Right lobe of liver (tissue), 4 donors: ENCODE results near the gene SLC24A3.

Experiments
- CTCF ChIP-seq, 4 donors: fragments of 200-600 bp in 3 of 4; fragments of 450-650 bp in 1 of 4; IDR thresholded peaks; one replicate each; pipeline versions ENCODE4 v1.5.1 to v1.8.0; 2016 to 2022; ENCODE audit warnings: antibody characterized with exemption in 4 of 4, mild to moderate bottlenecking in 2 of 4
- POLR2A ChIP-seq: fragments of 450-650 bp; IDR thresholded peaks from one replicate; pipeline ENCODE4 v1.6.1; 2017; ENCODE audit warnings: antibody characterized with exemption, mild to moderate bottlenecking
- donor health status: DM: no; HTN: no; CAD: no.
- donor health status: DM: no; HTN: no; CAD: no.
- donor health status: DM: no; HTN: yes; CAD: no.

- TF ChIP-seq POLR2A = no peak
- TF ChIP-seq CTCF (IDR thresholded peaks at IDR 0.05) = no peak
These were observed 555.9 kb downstream of the SLC24A3 start for GRCh38 chr20:19768325-19768842.
